GM23338 (cell line): ENCODE data around the gene PCED1A. TPM values are rescaled to one million over a fixed set of nuclear protein-coding genes. Genes with fewer than 3 reads are reported as not detected.

Experiments
- ATAC-seq: fragments of 200-7000 bp; cut with Tn5 transposase; 3 replicates; pipeline ENCODE4 v1.9.1; 2020
- DNase-seq: peaks from one replicate; pipeline ENCODE4 v3.0.0-alpha.2; 2015; ENCODE audit warnings: low spot score
- H2AFZ ChIP-seq: fragments of 200-600 bp; sonication (generic); 2 replicates; pipeline ENCODE4 v1.8.0; 2016; ENCODE audit warnings: antibody characterized with exemption, mild to moderate bottlenecking, moderate library complexity
- H3F3A ChIP-seq: fragments of 200-600 bp; sonication (generic); replicated peaks from 2 replicates; pipeline ENCODE4 v1.8.0; 2017; ENCODE audit warnings: antibody characterized with exemption, mixed run types, low read depth
- H3K27ac ChIP-seq: fragments of 200-600 bp; sonication (generic); 2 replicates; pipeline ENCODE4 v1.6.1; 2016; ENCODE audit warnings: low read depth
- H3K27me3 ChIP-seq: fragments of 200-600 bp; sonication (generic); 2 replicates; pipeline ENCODE4 v1.8.0; 2016; ENCODE audit warnings: mild to moderate bottlenecking, mixed run types, moderate library complexity; ENCODE audit not compliant: insufficient read depth
- H3K36me3 ChIP-seq: fragments of 200-600 bp; sonication (generic); 2 replicates; pipeline ENCODE4 v1.8.0; 2016; ENCODE audit warnings: mild to moderate bottlenecking; ENCODE audit not compliant: insufficient read depth
- H3K4me1 ChIP-seq: fragments of 200-600 bp; sonication (generic); 2 replicates; pipeline ENCODE4 v1.8.0; 2016; ENCODE audit warnings: mild to moderate bottlenecking, moderate library complexity; ENCODE audit not compliant: insufficient read depth
- H3K4me2 ChIP-seq: fragments of 200-600 bp; sonication (generic); 2 replicates; pipeline ENCODE4 v1.7.1; 2017; ENCODE audit warnings: mixed run types
- H3K4me3 ChIP-seq: fragments of 200-600 bp; sonication (generic); 2 replicates; pipeline ENCODE4 v1.6.1; 2016; ENCODE audit warnings: mixed run types
- H3K79me2 ChIP-seq: fragments of 200-600 bp; sonication (generic); replicated peaks from 2 replicates; pipeline ENCODE4 v1.8.0; 2017; ENCODE audit warnings: mild to moderate bottlenecking; ENCODE audit not compliant: insufficient read depth
- H3K9me2 ChIP-seq: fragments of 200-600 bp; sonication (generic); 2 replicates; pipeline ENCODE4 v1.8.0; 2017; ENCODE audit not compliant: insufficient read depth
- H4K20me1 ChIP-seq: fragments of 200-600 bp; sonication (generic); replicated peaks from 2 replicates; pipeline ENCODE4 v1.8.0; 2017; ENCODE audit warnings: mild to moderate bottlenecking; ENCODE audit not compliant: insufficient read depth
- H3K27ac Mint-ChIP-seq: 2 replicates; pipeline ENCODE4 v1.8.0; 2020; ENCODE audit warnings: inconsistent platforms, mild to moderate bottlenecking, moderate library complexity, mixed read lengths
- H3K27me3 Mint-ChIP-seq: 3 replicates; pipeline ENCODE4 v1.8.0; 2022; ENCODE audit warnings: low read depth, mild to moderate bottlenecking, moderate library complexity, mixed read lengths, inconsistent platforms; ENCODE audit not compliant: insufficient read depth, poor library complexity
- H3K36me3 Mint-ChIP-seq: 3 replicates; pipeline ENCODE4 v1.8.0; 2021; ENCODE audit warnings: low read depth, mild to moderate bottlenecking, inconsistent platforms, moderate library complexity, mixed read lengths
- H3K4me1 Mint-ChIP-seq: 3 replicates; pipeline ENCODE4 v1.8.0; 2020; ENCODE audit warnings: mild to moderate bottlenecking, inconsistent platforms, mixed read lengths
- H3K4me3 Mint-ChIP-seq: 3 replicates; pipeline ENCODE4 v1.8.0; 2021; ENCODE audit warnings: moderate library complexity, mild to moderate bottlenecking, inconsistent platforms, mixed read lengths
- H3K9me3 Mint-ChIP-seq: 3 replicates; pipeline ENCODE4 v1.8.0; 2020; ENCODE audit warnings: moderate library complexity, mild to moderate bottlenecking, inconsistent platforms, mixed read lengths
- CREB1 ChIP-seq: fragments of 250-450 bp; sonication (Bioruptor Pico); IDR thresholded peaks from 2 replicates; pipeline ENCODE4 v1.5.0; 2020; ENCODE audit warnings: low read depth, mild to moderate bottlenecking, moderate library complexity
- CTCF ChIP-seq, 2 experiments: fragments of 200-600 bp in 1 of 2; sonication (generic) in 1 of 2; conservative IDR thresholded peaks; 2 replicates each; pipeline versions ENCODE4 v1.5.1 to v1.6.1; 2016 to 2017; ENCODE audit warnings: antibody characterized with exemption in 2 of 2, low read depth in 2 of 2, mild to moderate bottlenecking in 2 of 2, moderate library complexity in 1 of 2
- ETS1 ChIP-seq: IDR thresholded peaks from 2 replicates; pipeline ENCODE4 v1.6.1; 2016; ENCODE audit warnings: antibody characterized with exemption
- EZH2 ChIP-seq: fragments of 200-600 bp; sonication (generic); IDR thresholded peaks from one replicate; pipeline ENCODE4 v1.8.0; 2017; ENCODE audit warnings: antibody characterized with exemption, mild to moderate bottlenecking, low read depth; ENCODE audit not compliant: unreplicated experiment
- EZH2phosphoT487 ChIP-seq: fragments of 200-600 bp; sonication (generic); IDR thresholded peaks from one replicate; pipeline ENCODE4 v1.8.1; 2018; ENCODE audit warnings: antibody characterized with exemption; ENCODE audit not compliant: unreplicated experiment
- POLR2AphosphoS5 ChIP-seq: IDR thresholded peaks from 2 replicates; pipeline ENCODE4 v1.6.1; 2016; ENCODE audit warnings: antibody characterized with exemption, low read depth
- ZNF114 ChIP-seq: fragments of 250-450 bp; sonication (Bioruptor Pico); IDR thresholded peaks from 2 replicates; pipeline ENCODE4 v1.5.0; 2020; ENCODE audit warnings: mild to moderate bottlenecking, moderate library complexity
- polyA plus RNA-seq: library from polyadenylated mRNA; unstranded; fragments of >200 nt; fragmentation: Nextera tagmentation; extraction: Ambion mirVana; gene quantifications from 2 replicates; pipeline ENCODE4 v1.2.1, GENCODE V29; 2016
- total RNA-seq: library from RNA; depleted of rRNA; stranded (reverse); fragments of >200 nt; shearing (Covaris generic); gene quantifications from 2 replicates; pipeline ENCODE4 v1.2.3, GENCODE V29; 2014

The PCED1A gene
- total and polyA plus RNA-seq, 2 experiments from 2014 or later = 5.0 to 8.9 TPM

GRCh38 chr20:2804041-2804828, 36.2 kb downstream of the PCED1A start:
- H3K27ac ChIP-seq = no peak overlapping the region
- TF ChIP-seq EZH2 (peak; percentile 85), ETS1 (no peak), CREB1 (CRISPR knock-in tag) (no peak), ZNF114 (CRISPR knock-in tag) (no peak)
- H3K4me3 ChIP-seq = peak overlapping the region; percentile 51; the same call in 1 of the 2 replicates
- ATAC-seq = no peak
- Mint-ChIP-seq H3K9me3 (no peaks in the 10 kb centered on the region; the same call in 2 of the 3 replicates), H3K4me3 (peak overlapping the region; percentile 54), H3K36me3 (no peaks in the 10 kb centered on the region; the same call in none of the 3 replicates), H3K27ac (no peak overlapping the region), H3K4me1 (peaks cover 35% of the 10 kb centered on the region), H3K27me3 (peaks cover 95% of the 10 kb centered on the region)
- H3F3A ChIP-seq = 0 out of 2 replicates have a peak, but pooled peaks cover 4% of the 10 kb centered on the region
- peak overlapping the region; percentile 73 for H3K4me2 ChIP-seq
- no peaks in the 10 kb centered on the region for H3K79me2 ChIP-seq
- peak overlapping the region; percentile 83; the same call in 1 of the 2 replicates for H2AFZ ChIP-seq
- no peaks in the 10 kb centered on the region for H3K36me3 ChIP-seq
- no peak for DNase-seq
- H3K27me3 ChIP-seq = peaks cover 99% of the 10 kb centered on the region
- peaks cover 35% of the 10 kb centered on the region for H3K4me1 ChIP-seq
- H4K20me1 ChIP-seq = peaks cover 3% of the 10 kb centered on the region; the same call in 1 of the 2 replicates
- H3K9me2 ChIP-seq = no peaks in the 10 kb centered on the region

- DNase-seq = no peak
These were observed 39.1 kb downstream of the PCED1A start for GRCh38 chr20:2801286-2801728.

More at GRCh38 chr20:2801286-2801728, 39.1 kb downstream of the PCED1A start:
- no peaks in the 10 kb centered on the region for H3K9me2 ChIP-seq
- Mint-ChIP-seq H3K27ac (no peak overlapping the region), H3K9me3 (no peaks in the 10 kb centered on the region), H3K36me3 (peaks cover 23% of the 10 kb centered on the region), H3K4me1 (peaks cover 40% of the 10 kb centered on the region), H3K27me3 (peaks cover 65% of the 10 kb centered on the region), H3K4me3 (peak overlapping the region; percentile 79)
- H3F3A ChIP-seq = 0 out of 2 replicates have a peak, but pooled peaks cover 4% of the 10 kb centered on the region
- TF ChIP-seq CTCF (conservative IDR thresholded peaks at IDR 0.05; ENCODE audit: low read depth in 2 of 2) (no peak), ZNF114 (CRISPR knock-in tag) (no peak), EZH2phosphoT487 (no peak), POLR2AphosphoS5 (no peak), ETS1 (no peak), EZH2 (peak; percentile 71), CREB1 (CRISPR knock-in tag) (no peak)
- peaks cover 3% of the 10 kb centered on the region; the same call in 1 of the 2 replicates for H4K20me1 ChIP-seq
- peaks cover 37% of the 10 kb centered on the region for H3K4me1 ChIP-seq
- H3K4me2 ChIP-seq = peak overlapping the region; percentile 98
- H3K4me3 ChIP-seq = peak overlapping the region; percentile 79
- peak overlapping the region; percentile 95 for H2AFZ ChIP-seq
- H3K27ac ChIP-seq = no peak overlapping the region
- peaks cover 74% of the 10 kb centered on the region for H3K27me3 ChIP-seq
- H3K79me2 ChIP-seq = no peaks in the 10 kb centered on the region
- H3K36me3 ChIP-seq = no peaks in the 10 kb centered on the region
- no peak for ATAC-seq
